GM12878 (cell line): ENCODE data around the gene KCTD19. TPM values are rescaled to one million over a fixed set of nuclear protein-coding genes. Genes with fewer than 3 reads are reported as not detected.
A peak's percentile ranks its signal among the peaks of the same experiment; 100 is the strongest.

Experiments used
- CBFB ChIP-seq: IDR thresholded peaks from 2 replicates; pipeline ENCODE4 v1.6.1; 2016; ENCODE audit warnings: antibody characterized with exemption, low read depth
- CTCF ChIP-seq, 3 experiments: IDR thresholded peaks in 2 of 3; conservative IDR thresholded peaks in 1 of 3; 2 replicates each; pipeline ENCODE4 v1.5.1; 2011; ENCODE audit warnings: low read depth in 3 of 3, low read length in 3 of 3, mild to moderate bottlenecking in 3 of 3, control low read depth in 2 of 3, moderate library complexity in 2 of 3, inconsistent platforms in 1 of 3, mixed read lengths in 1 of 3; ENCODE audit not compliant: control insufficient read depth in 2 of 3, insufficient read depth in 1 of 3; ENCODE audit errors: extremely low read depth in 1 of 3
- ETV6 ChIP-seq, 2 experiments: fragments of 450-650 bp in 1 of 2; IDR thresholded peaks in 1 of 2; conservative IDR thresholded peaks in 1 of 2; 2 replicates each; pipeline ENCODE4 v1.6.1; 2014; ENCODE audit warnings: antibody characterized with exemption in 1 of 2, borderline replicate concordance in 1 of 2, low read depth in 1 of 2, mild to moderate bottlenecking in 1 of 2, moderate library complexity in 1 of 2
- GATAD2B ChIP-seq: fragments of 450-650 bp; conservative IDR thresholded peaks from 2 replicates; pipeline ENCODE4 v1.6.1; 2017; ENCODE audit warnings: low read depth, mild to moderate bottlenecking, moderate library complexity
- IKZF2 ChIP-seq, 2 experiments: fragments of 450-650 bp; IDR thresholded peaks; 2 replicates each; pipeline ENCODE4 v1.6.1; 2017; ENCODE audit warnings: mild to moderate bottlenecking in 2 of 2, moderate library complexity in 2 of 2
- KDM1A ChIP-seq: fragments of 200-600 bp; sonication (generic); IDR thresholded peaks from 2 replicates; pipeline ENCODE4 v1.6.1; 2016; ENCODE audit warnings: borderline replicate concordance
- LARP7 ChIP-seq: fragments of 450-650 bp; IDR thresholded peaks from 2 replicates; pipeline ENCODE4 v1.6.1; 2017; ENCODE audit warnings: mild to moderate bottlenecking
- MXI1 ChIP-seq: fragments of 150-350 bp; IDR thresholded peaks from 2 replicates; pipeline ENCODE4 v1.6.1; 2011; ENCODE audit warnings: low read depth, mild to moderate bottlenecking, inconsistent platforms, low read length, improper control_type of control experiment
- NBN ChIP-seq: fragments of 450-650 bp; IDR thresholded peaks from 2 replicates; pipeline ENCODE4 v1.6.1; 2016
- NKRF ChIP-seq: fragments of 450-650 bp; conservative IDR thresholded peaks from 2 replicates; pipeline ENCODE4 v1.6.1; 2017; ENCODE audit warnings: mild to moderate bottlenecking, moderate library complexity
- NR2F1 ChIP-seq: fragments of 450-650 bp; conservative IDR thresholded peaks from 2 replicates; pipeline ENCODE4 v1.6.1; 2017; ENCODE audit warnings: mild to moderate bottlenecking
- RB1 ChIP-seq: fragments of 450-650 bp; formaldehyde crosslinking; IDR thresholded peaks from 2 replicates; pipeline ENCODE4 v1.6.1; 2017; ENCODE audit warnings: mild to moderate bottlenecking, borderline replicate concordance
- TAF1 ChIP-seq: IDR thresholded peaks from 2 replicates; pipeline ENCODE4 v1.6.1; 2011; ENCODE audit warnings: mild to moderate bottlenecking, low read depth, low read length, borderline replicate concordance
- TCF12 ChIP-seq: IDR thresholded peaks from 2 replicates; pipeline ENCODE4 v1.6.1; 2011; ENCODE audit warnings: low read depth, mild to moderate bottlenecking, low read length
- ZBTB40 ChIP-seq: fragments of 450-650 bp; IDR thresholded peaks from 2 replicates; pipeline ENCODE4 v1.6.1; 2016; ENCODE audit warnings: mild to moderate bottlenecking, moderate library complexity, borderline replicate concordance
- polyA plus RNA-seq, 11 experiments: library from polyadenylated mRNA; depleted of rRNA in 4 of 11; unstranded in 6 of 11; stranded (reverse) in 5 of 11; fragments of >200 nt; fragmentation: Nextera tagmentation in 4 of 11; fragmentation: Illumina TruSeq in 1 of 11; extraction: Ambion mirVana in 4 of 11; extraction: Trizol in 1 of 11; gene quantifications; 1 replicate in 1 of 11; 2 replicates in 10 of 11; pipeline versions ENCODE4 v1.2.1 to v1.2.3, GENCODE V29; 2011 to 2016; ENCODE audit warnings: inconsistent platforms in 2 of 11, missing spikeins in 2 of 11, low read depth in 1 of 11
- total RNA-seq, 4 experiments: library from RNA; depleted of rRNA in 3 of 4; stranded (reverse); fragments of >200 nt in 3 of 4; fragmentation: Illumina TruSeq in 1 of 4; extraction: Trizol in 1 of 4; gene quantifications; 2 replicates each; pipeline versions ENCODE4 v1.2.1 to v1.2.3, GENCODE V29; 2013 to 2021
- TF ChIP-seq, protein P1 (sequence below): fragments of 450-650 bp; IDR thresholded peaks from 2 replicates; pipeline ENCODE4 v1.6.1; 2017; ENCODE audit warnings: low read depth, mild to moderate bottlenecking, moderate library complexity

The KCTD19 gene
- total and polyA plus RNA-seq, 10 of the 15 experiments (the other 5 are each of a cell fraction or from before 2014, with no cell fraction given): 1.6 to 8.9 (median 3.9) TPM

- TF ChIP-seq TAF1 (0 out of 2 replicates have a peak, but pooled peaks have one; percentile 38), TCF12 (0 out of 2 replicates have a peak, but pooled peaks have one; percentile 2), LARP7 (0 out of 2 replicates have a peak, but pooled peaks have one; percentile 41), KDM1A (no peak), NR2F1 (peak; percentile 59), ETV6 (conservative IDR thresholded peaks at IDR 0.05 in 1 of 2, IDR thresholded peaks at IDR 0.05 in 1 of 2; ENCODE audit: borderline replicate concordance in 1 of 2, low read depth in 1 of 2) (peak in 1 of 2 experiments; percentile 0; a peak in 1 of 4 replicates), MXI1 (peak; percentile 18; the same call in 1 of the 2 replicates), NKRF (no peak; the same call in none of the 2 replicates), CTCF (IDR thresholded peaks at IDR 0.05 in 2 of 3, conservative IDR thresholded peaks at IDR 0.05 in 1 of 3; ENCODE audit: control insufficient read depth in 2 of 3, extremely low read depth in 1 of 3, insufficient read depth in 1 of 3, low read depth in 3 of 3, low read length in 3 of 3) (peak; percentile 40 to 59 (median 44); a peak in 5 of 6 replicates), ZBTB40 (peak; percentile 51; the same call in 1 of the 2 replicates), GATAD2B (peak; percentile 52; the same call in 1 of the 2 replicates), IKZF2 (IDR thresholded peaks at IDR 0.05) (peak; percentile 55 to 69; a peak in 3 of 4 replicates), NBN (0 out of 2 replicates have a peak, but pooled peaks have one; percentile 66), CBFB (no peak), RB1 (peak; percentile 90; the same call in 1 of the 2 replicates)
- TF ChIP-seq, protein P1, sequence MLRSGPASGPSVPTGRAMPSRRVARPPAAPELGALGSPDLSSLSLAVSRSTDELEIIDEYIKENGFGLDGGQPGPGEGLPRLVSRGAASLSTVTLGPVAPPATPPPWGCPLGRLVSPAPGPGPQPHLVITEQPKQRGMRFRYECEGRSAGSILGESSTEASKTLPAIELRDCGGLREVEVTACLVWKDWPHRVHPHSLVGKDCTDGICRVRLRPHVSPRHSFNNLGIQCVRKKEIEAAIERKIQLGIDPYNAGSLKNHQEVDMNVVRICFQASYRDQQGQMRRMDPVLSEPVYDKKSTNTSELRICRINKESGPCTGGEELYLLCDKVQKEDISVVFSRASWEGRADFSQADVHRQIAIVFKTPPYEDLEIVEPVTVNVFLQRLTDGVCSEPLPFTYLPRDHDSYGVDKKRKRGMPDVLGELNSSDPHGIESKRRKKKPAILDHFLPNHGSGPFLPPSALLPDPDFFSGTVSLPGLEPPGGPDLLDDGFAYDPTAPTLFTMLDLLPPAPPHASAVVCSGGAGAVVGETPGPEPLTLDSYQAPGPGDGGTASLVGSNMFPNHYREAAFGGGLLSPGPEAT: peak; percentile 22
- TF ChIP-seq, all 136 proteins: peak for 28
Measured at GRCh38 chr16:67246081-67246755, 80.3 kb downstream of the KCTD19 start (continued).
